Inflammatory macrophage treated with lipopolysaccharide for 4 hours (primary cell): ENCODE results near the gene WIPF1.

Experiments
- DNase-seq: peaks from one replicate; pipeline ENCODE4 v3.0.0-alpha.2; 2020

The WIPF1 gene

GRCh38 chr2:174618179-174618578 is 20.6 kb upstream of the WIPF1 start:
- no peak for DNase-seq

GRCh38 chr2:174617718-174618117 is 20.1 kb upstream of the WIPF1 start:
- no peak for DNase-seq

- no peak for DNase-seq
Observed at GRCh38 chr2:174617120-174617519, 19.5 kb upstream of the WIPF1 start.

- no peak for DNase-seq
Observed at GRCh38 chr2:174615871-174616436, 18.4 kb upstream of the WIPF1 start.

GRCh38 chr2:174614261-174614660 is 16.7 kb upstream of the WIPF1 start:
- DNase-seq: no peak

- no peak for DNase-seq
Observed at GRCh38 chr2:174613531-174613930, 15.9 kb upstream of the WIPF1 start.

- no peak for DNase-seq
Observed at GRCh38 chr2:174612970-174613369, 15.4 kb upstream of the WIPF1 start.

GRCh38 chr2:174611854-174612253 is 14.2 kb upstream of the WIPF1 start:
- DNase-seq: no peak

- no peak for DNase-seq
Observed at GRCh38 chr2:174611006-174611405, 13.4 kb upstream of the WIPF1 start.

- peak; percentile 29 for DNase-seq
Observed at GRCh38 chr2:174610243-174610995, 12.8 kb upstream of the WIPF1 start.

- DNase-seq: no peak
Observed at GRCh38 chr2:174609261-174609660, 11.7 kb upstream of the WIPF1 start.

GRCh38 chr2:174608866-174609214 is 11.2 kb upstream of the WIPF1 start:
- no peak for DNase-seq

- no peak for DNase-seq
Observed at GRCh38 chr2:174607989-174608865, 10.6 kb upstream of the WIPF1 start.

GRCh38 chr2:174607584-174607983 is 10.0 kb upstream of the WIPF1 start:
- no peak for DNase-seq

GRCh38 chr2:174606336-174606735 is 8.7 kb upstream of the WIPF1 start:
- no peak for DNase-seq

GRCh38 chr2:174605687-174606086 is 8.1 kb upstream of the WIPF1 start:
- DNase-seq: no peak

GRCh38 chr2:174603280-174603679 is 5.7 kb upstream of the WIPF1 start:
- DNase-seq: peak; percentile 67

- DNase-seq: no peak
Observed at GRCh38 chr2:174602745-174603144, 5.1 kb upstream of the WIPF1 start.

GRCh38 chr2:174600349-174600748 is 2.7 kb upstream of the WIPF1 start:
- peak; percentile 94 for DNase-seq

GRCh38 chr2:174599310-174599921 is 1.8 kb upstream of the WIPF1 start:
- no peak for DNase-seq

- no peak for DNase-seq
Observed at GRCh38 chr2:174597009-174597344, 627 bp downstream of the WIPF1 start.

- DNase-seq: peak; percentile 43
Observed at GRCh38 chr2:174595891-174596397, 1.7 kb downstream of the WIPF1 start.

GRCh38 chr2:174595116-174595809 is 2.3 kb downstream of the WIPF1 start:
- DNase-seq: peak; percentile 37
